ENCODE results near the gene TENT5A.
A peak's percentile ranks its signal among the peaks of the same experiment; 100 is the strongest.

The TENT5A gene

DNA sequence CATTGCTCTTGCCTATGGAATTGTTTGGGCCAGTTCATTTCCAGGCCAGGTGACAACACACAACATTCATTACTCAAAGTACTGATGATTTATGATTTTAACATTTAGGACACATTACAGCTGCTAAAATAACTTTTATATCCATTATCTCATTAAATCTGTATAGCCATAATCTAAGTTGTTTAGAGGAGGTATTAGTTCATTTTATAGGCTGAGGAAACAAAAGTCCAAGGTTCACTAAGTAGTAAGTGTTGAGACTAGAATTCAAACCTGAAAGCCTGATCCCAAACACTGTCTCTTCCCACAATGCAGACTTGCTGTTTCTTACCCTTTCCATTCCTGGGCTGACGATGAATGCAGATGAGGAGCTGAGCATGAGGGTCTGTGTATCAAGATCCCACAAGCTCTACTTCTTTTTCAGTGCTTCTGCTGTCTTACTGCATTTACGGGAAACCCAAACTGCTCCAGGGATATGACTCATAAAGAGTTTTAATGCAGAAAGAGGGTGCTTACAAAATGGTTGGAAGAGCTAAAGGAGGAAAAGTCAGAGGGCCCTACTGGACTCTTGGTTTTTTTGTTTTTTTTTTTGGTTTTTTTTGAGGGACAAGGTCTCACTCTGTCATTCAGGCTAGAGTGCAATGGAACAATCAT lies 17.9 kb downstream of the TENT5A start:
- H3K4me3 ChIP-seq (ENCODE audit: low read length) = no peak overlapping the region
- no peak overlapping the region for H3K27ac ChIP-seq (ENCODE audit: low read depth, low read length)
- H3K4me1 ChIP-seq (ENCODE audit: insufficient read depth, low read length) = no peaks in the 10 kb centered on the region
- no peak overlapping the region for H3K9ac ChIP-seq (ENCODE audit: low read depth, low read length)
- H3K9me3 ChIP-seq (ENCODE audit: insufficient read depth, low read depth, low read length) = peaks cover 9% of the 10 kb centered on the region; the same call in 1 of the 2 replicates
- 98% methylated on average over 2 of the region's 2 CpGs for WGBS
- no peaks in the 10 kb centered on the region for H3K36me3 ChIP-seq (ENCODE audit: insufficient read depth, low read length)
- no peaks in the 10 kb centered on the region for H3K27me3 ChIP-seq (ENCODE audit: insufficient read depth, low read length)

- H3K27me3 ChIP-seq (ENCODE audit: insufficient read depth, low read length) = no peaks in the 10 kb centered on the region
- WGBS = 96% methylated on average over 2 of the region's 2 CpGs
- H3K9ac ChIP-seq (ENCODE audit: low read depth, low read length) = no peak overlapping the region
- no peaks in the 10 kb centered on the region for H3K36me3 ChIP-seq (ENCODE audit: insufficient read depth, low read length)
- no peak overlapping the region for H3K27ac ChIP-seq (ENCODE audit: low read depth, low read length)
- no peak overlapping the region for H3K4me3 ChIP-seq (ENCODE audit: low read length)
- peaks cover 9% of the 10 kb centered on the region; the same call in 1 of the 2 replicates for H3K9me3 ChIP-seq (ENCODE audit: insufficient read depth, low read depth, low read length)
- H3K4me1 ChIP-seq (ENCODE audit: insufficient read depth, low read length) = no peaks in the 10 kb centered on the region
Measured at GRCh38 chr6:81734081-81734480, 18.4 kb downstream of the TENT5A start.

DNA sequence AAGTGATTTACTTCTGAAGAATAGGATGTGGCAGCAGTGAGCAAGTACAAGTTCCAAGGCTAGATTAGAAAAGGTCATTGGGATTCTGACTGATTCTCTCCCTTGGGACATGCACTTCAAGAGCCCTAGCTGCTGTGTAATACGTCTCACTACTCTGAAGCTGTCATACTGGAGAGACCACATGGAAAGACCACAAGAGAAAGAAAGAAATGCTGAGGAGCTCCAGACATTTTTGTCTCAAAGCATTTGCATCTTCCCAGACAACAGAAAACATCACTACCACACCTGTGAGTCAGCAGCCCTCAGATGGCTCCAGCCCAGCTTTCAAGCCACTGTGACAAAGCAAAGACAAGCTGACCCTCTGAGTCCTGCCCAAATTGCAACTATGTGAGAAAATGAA lies 20.7 kb downstream of the TENT5A start:
- Histone ChIP-seq H3K27me3 (ENCODE audit: insufficient read depth, low read length) (no peaks in the 10 kb centered on the region), H3K36me3 (ENCODE audit: insufficient read depth, low read length) (no peaks in the 10 kb centered on the region), H3K27ac (ENCODE audit: low read depth, low read length) (no peak overlapping the region), H3K4me1 (ENCODE audit: insufficient read depth, low read length) (no peaks in the 10 kb centered on the region), H3K9me3 (ENCODE audit: insufficient read depth, low read depth, low read length) (peaks cover 9% of the 10 kb centered on the region; the same call in 1 of the 2 replicates), H3K9ac (ENCODE audit: low read depth, low read length) (no peak overlapping the region), H3K4me3 (ENCODE audit: low read length) (no peak overlapping the region)
- WGBS = 97% methylated on average over 1 of the region's 1 CpG

DNA sequence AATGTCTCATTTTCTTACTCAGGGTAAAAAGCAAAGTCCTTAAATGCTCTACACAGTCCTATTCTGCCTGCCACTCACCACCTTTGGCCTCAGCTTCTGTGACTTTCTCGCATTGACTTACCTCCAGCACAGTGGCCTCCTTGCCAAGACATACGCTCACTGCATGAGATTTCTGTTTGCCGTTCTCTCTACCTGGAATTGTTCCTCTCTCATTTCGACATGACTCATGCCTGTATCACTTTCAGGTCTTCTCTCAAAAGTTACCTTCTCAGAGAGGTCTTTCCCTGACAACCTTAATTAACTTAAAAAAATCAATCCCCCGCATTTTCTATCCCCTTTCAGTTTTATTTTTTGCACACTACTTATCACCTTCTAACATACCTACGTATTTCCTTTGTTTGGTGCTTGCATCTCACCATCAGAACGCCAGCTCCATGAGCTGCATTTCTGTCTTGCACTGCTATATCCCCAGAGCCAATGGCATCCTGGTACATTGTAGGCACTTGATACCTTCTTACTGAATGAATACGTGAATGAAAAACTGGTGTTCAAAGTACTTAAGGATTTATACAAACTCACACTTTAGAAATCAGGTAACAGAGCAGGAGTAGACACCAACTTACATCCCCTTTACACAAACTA lies 24.5 kb downstream of the TENT5A start:
- no peaks in the 10 kb centered on the region for H3K9me3 ChIP-seq (ENCODE audit: insufficient read depth, low read depth, low read length)
- 85% methylated on average over 8 of the region's 8 CpGs for WGBS
- no peaks in the 10 kb centered on the region for H3K4me1 ChIP-seq (ENCODE audit: insufficient read depth, low read length)
- no peak overlapping the region for H3K4me3 ChIP-seq (ENCODE audit: low read length)
- H3K27ac ChIP-seq (ENCODE audit: low read depth, low read length) = no peak overlapping the region
- no peaks in the 10 kb centered on the region for H3K36me3 ChIP-seq (ENCODE audit: insufficient read depth, low read length)
- H3K27me3 ChIP-seq (ENCODE audit: insufficient read depth, low read length) = no peaks in the 10 kb centered on the region
- no peak overlapping the region for H3K9ac ChIP-seq (ENCODE audit: low read depth, low read length)

- no peak overlapping the region for H3K9ac ChIP-seq (ENCODE audit: low read depth, low read length)
- 94% methylated on average over 2 of the region's 2 CpGs for WGBS
- H3K36me3 ChIP-seq (ENCODE audit: insufficient read depth, low read length) = no peaks in the 10 kb centered on the region
- no peak overlapping the region for H3K27ac ChIP-seq (ENCODE audit: low read depth, low read length)
- no peaks in the 10 kb centered on the region for H3K27me3 ChIP-seq (ENCODE audit: insufficient read depth, low read length)
- no peaks in the 10 kb centered on the region for H3K4me1 ChIP-seq (ENCODE audit: insufficient read depth, low read length)
- H3K4me3 ChIP-seq (ENCODE audit: low read length) = no peak overlapping the region
- no peaks in the 10 kb centered on the region for H3K9me3 ChIP-seq (ENCODE audit: insufficient read depth, low read depth, low read length)
Measured at GRCh38 chr6:81725127-81725526, 27.4 kb downstream of the TENT5A start.

- Histone ChIP-seq H3K27ac (ENCODE audit: low read depth, low read length) (no peak overlapping the region), H3K9ac (ENCODE audit: low read depth, low read length) (no peak overlapping the region), H3K36me3 (ENCODE audit: insufficient read depth, low read length) (no peaks in the 10 kb centered on the region), H3K4me1 (ENCODE audit: insufficient read depth, low read length) (no peaks in the 10 kb centered on the region), H3K9me3 (ENCODE audit: insufficient read depth, low read depth, low read length) (no peaks in the 10 kb centered on the region), H3K4me3 (ENCODE audit: low read length) (no peak overlapping the region), H3K27me3 (ENCODE audit: insufficient read depth, low read length) (no peaks in the 10 kb centered on the region)
- 91% methylated on average over 1 of the region's 1 CpG for WGBS
Measured at GRCh38 chr6:81722506-81723223, 29.8 kb downstream of the TENT5A start.

- no peak overlapping the region for H3K9ac ChIP-seq (ENCODE audit: low read depth, low read length)
- 88% methylated on average over 1 of the region's 1 CpG for WGBS
- no peaks in the 10 kb centered on the region for H3K27me3 ChIP-seq (ENCODE audit: insufficient read depth, low read length)
- no peaks in the 10 kb centered on the region for H3K4me1 ChIP-seq (ENCODE audit: insufficient read depth, low read length)
- H3K4me3 ChIP-seq (ENCODE audit: low read length) = no peak overlapping the region
- H3K36me3 ChIP-seq (ENCODE audit: insufficient read depth, low read length) = no peaks in the 10 kb centered on the region
- H3K9me3 ChIP-seq (ENCODE audit: insufficient read depth, low read depth, low read length) = no peaks in the 10 kb centered on the region
- no peak overlapping the region for H3K27ac ChIP-seq (ENCODE audit: low read depth, low read length)
Measured at GRCh38 chr6:81720427-81720826, 32.1 kb downstream of the TENT5A start.

DNA sequence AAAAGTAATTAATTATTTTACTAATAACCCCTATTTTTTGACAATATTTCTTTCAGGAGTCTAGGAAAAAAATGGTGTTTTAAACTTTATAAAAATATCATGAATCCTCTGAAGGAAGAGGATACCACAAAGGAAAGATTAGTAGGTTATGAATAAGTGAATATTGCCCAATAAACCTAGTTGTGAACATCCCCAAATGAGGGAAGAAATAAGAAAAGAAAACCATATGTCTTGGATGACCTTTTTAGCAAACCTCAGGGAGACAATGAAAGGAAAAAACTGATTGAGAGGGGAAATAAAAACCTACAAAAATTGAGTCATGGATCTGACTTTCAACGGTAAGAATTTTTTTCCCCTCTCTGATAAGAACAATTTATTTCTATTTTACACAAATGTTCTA lies 34.4 kb downstream of the TENT5A start:
- Histone ChIP-seq H3K27me3 (ENCODE audit: insufficient read depth, low read length) (no peaks in the 10 kb centered on the region), H3K36me3 (ENCODE audit: insufficient read depth, low read length) (no peaks in the 10 kb centered on the region), H3K4me1 (ENCODE audit: insufficient read depth, low read length) (no peaks in the 10 kb centered on the region), H3K9ac (ENCODE audit: low read depth, low read length) (no peak overlapping the region), H3K4me3 (ENCODE audit: low read length) (no peak overlapping the region), H3K9me3 (ENCODE audit: insufficient read depth, low read depth, low read length) (no peaks in the 10 kb centered on the region), H3K27ac (ENCODE audit: low read depth, low read length) (no peak overlapping the region)
- WGBS = 100% methylated on average over 1 of the region's 1 CpG

DNA sequence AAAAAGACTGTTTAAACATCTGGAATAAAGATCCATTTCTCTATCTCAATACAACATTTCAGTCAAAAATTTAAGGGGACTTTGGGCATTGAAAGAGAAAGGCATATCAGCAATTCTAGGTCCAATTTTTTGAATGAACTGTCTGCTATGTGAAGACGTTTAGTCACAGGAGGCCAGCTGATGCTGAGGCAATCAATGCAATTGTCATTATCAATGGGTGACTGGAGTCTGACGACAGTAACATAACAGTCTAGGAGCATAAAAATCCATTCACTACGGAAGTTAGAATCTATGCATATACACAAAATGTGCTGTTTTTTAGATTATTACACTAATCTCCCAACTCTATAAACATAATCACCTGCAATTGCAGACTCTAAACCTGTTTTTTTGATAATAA lies 37.8 kb downstream of the TENT5A start:
- WGBS = 84% methylated on average over 3 of the region's 3 CpGs
- H3K9me3 ChIP-seq (ENCODE audit: insufficient read depth, low read depth, low read length) = no peaks in the 10 kb centered on the region
- no peak overlapping the region for H3K4me3 ChIP-seq (ENCODE audit: low read length)
- H3K27ac ChIP-seq (ENCODE audit: low read depth, low read length) = no peak overlapping the region
- H3K27me3 ChIP-seq (ENCODE audit: insufficient read depth, low read length) = no peaks in the 10 kb centered on the region
- H3K9ac ChIP-seq (ENCODE audit: low read depth, low read length) = no peak overlapping the region
- no peaks in the 10 kb centered on the region for H3K36me3 ChIP-seq (ENCODE audit: insufficient read depth, low read length)
- H3K4me1 ChIP-seq (ENCODE audit: insufficient read depth, low read length) = peaks cover 3% of the 10 kb centered on the region; the same call in 1 of the 2 replicates

DNA sequence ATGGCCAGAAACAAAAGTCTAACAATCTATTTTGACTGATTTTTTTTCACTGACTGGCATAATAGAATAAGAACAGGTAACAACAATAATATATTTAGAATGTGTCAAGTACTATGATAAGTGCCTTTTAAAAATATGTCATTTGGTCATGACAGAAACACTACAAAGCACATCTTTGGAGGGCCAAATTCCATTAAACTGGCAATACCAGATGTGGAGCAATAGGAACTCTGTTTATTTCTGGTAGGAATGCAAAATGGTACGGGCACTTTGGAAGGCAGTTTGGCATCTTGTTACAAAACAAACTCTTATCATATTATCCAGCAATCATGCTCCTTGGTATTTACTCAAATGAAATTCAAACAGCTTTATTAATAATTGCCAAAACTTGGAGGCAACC lies 39.3 kb downstream of the TENT5A start:
- H3K4me1 ChIP-seq (ENCODE audit: insufficient read depth, low read length) = peaks cover 13% of the 10 kb centered on the region
- H3K9ac ChIP-seq (ENCODE audit: low read depth, low read length) = no peak overlapping the region
- H3K36me3 ChIP-seq (ENCODE audit: insufficient read depth, low read length) = no peaks in the 10 kb centered on the region
- H3K27ac ChIP-seq (ENCODE audit: low read depth, low read length) = no peak overlapping the region
- no peaks in the 10 kb centered on the region for H3K27me3 ChIP-seq (ENCODE audit: insufficient read depth, low read length)
- WGBS = 92% methylated on average over 1 of the region's 1 CpG
- H3K9me3 ChIP-seq (ENCODE audit: insufficient read depth, low read depth, low read length) = no peaks in the 10 kb centered on the region
- no peak overlapping the region for H3K4me3 ChIP-seq (ENCODE audit: low read length)

- Histone ChIP-seq H3K9me3 (ENCODE audit: insufficient read depth, low read depth, low read length) (no peaks in the 10 kb centered on the region), H3K4me3 (ENCODE audit: low read length) (no peak overlapping the region), H3K27ac (ENCODE audit: low read depth, low read length) (peak overlapping the region; percentile 70), H3K4me1 (ENCODE audit: insufficient read depth, low read length) (peaks cover 18% of the 10 kb centered on the region), H3K27me3 (ENCODE audit: insufficient read depth, low read length) (no peaks in the 10 kb centered on the region), H3K36me3 (ENCODE audit: insufficient read depth, low read length) (no peaks in the 10 kb centered on the region), H3K9ac (ENCODE audit: low read depth, low read length) (no peak overlapping the region; the same call in 1 of the 2 replicates)
- WGBS = 27% methylated on average over 5 of the region's 5 CpGs
Measured at GRCh38 chr6:81708113-81708699, 44.3 kb downstream of the TENT5A start.

Measured in HUES64 (cell line).